MG63 (cell line): ENCODE measurements around the gene TRIM44. TPM values are rescaled to one million over a fixed set of nuclear protein-coding genes. Genes with fewer than 3 reads are reported as not detected.
"Not testable (repeated sequence)": the region's sequence is repeated elsewhere in the genome, so short reads cannot be mapped to it uniquely, and the experiment has no call there.

ENCODE experiments used
- DNase-seq: peaks from one replicate; pipeline ENCODE4 v3.0.0-alpha.2; 2020
- H3K27me3 ChIP-seq: fragments of 250-450 bp; sonication (Bioruptor Pico); 2 replicates; pipeline ENCODE4 v1.5.1; 2020; ENCODE audit warnings: mild to moderate bottlenecking, moderate library complexity
- H3K36me3 ChIP-seq: fragments of 250-450 bp; sonication (Bioruptor Pico); 2 replicates; pipeline ENCODE4 v1.5.1; 2020; ENCODE audit warnings: mild to moderate bottlenecking, moderate library complexity
- H3K4me3 ChIP-seq: fragments of 250-450 bp; sonication (Bioruptor Pico); 2 replicates; pipeline ENCODE4 v1.5.1; 2020; ENCODE audit warnings: mild to moderate bottlenecking, moderate library complexity
- H3K9me3 ChIP-seq: fragments of 250-450 bp; sonication (Bioruptor Pico); 2 replicates; pipeline ENCODE4 v1.5.1; 2020; ENCODE audit warnings: mild to moderate bottlenecking, moderate library complexity
- total RNA-seq: library from RNA; depleted of rRNA; stranded (reverse); fragments of >200 nt; shearing (Covaris generic); gene quantifications from 2 replicates; pipeline ENCODE4 v1.2.3, GENCODE V29; 2014; ENCODE audit warnings: low replicate concordance

Gene TRIM44
- total RNA-seq, 1 experiment from 2014 or later = 13.0 TPM

DNA sequence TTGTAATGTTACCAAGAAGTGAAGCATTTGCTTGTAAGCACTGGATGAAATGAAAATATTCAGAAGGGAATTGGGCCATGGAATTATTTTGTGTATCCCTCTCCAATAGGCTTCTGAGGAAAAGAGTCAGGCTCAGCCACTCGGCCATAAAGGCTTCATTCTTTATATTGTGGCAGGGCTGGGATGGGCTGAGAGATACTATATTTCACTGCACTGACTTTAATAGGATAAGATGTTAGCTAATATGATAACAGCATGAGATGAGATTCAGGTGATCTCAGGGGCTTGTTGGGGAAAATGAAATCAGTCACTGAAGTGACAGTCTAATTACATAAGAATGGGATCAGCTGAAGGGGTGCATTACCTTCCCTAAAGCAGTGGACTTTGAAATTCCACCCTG, 7.3 kb upstream of the TRIM44 start:
- DNase-seq = no peak
- H3K9me3 ChIP-seq = no peaks in the 10 kb centered on the region
- H3K4me3 ChIP-seq = no peak overlapping the region
- H3K27me3 ChIP-seq = no peaks in the 10 kb centered on the region
- H3K36me3 ChIP-seq = no peaks in the 10 kb centered on the region

DNA sequence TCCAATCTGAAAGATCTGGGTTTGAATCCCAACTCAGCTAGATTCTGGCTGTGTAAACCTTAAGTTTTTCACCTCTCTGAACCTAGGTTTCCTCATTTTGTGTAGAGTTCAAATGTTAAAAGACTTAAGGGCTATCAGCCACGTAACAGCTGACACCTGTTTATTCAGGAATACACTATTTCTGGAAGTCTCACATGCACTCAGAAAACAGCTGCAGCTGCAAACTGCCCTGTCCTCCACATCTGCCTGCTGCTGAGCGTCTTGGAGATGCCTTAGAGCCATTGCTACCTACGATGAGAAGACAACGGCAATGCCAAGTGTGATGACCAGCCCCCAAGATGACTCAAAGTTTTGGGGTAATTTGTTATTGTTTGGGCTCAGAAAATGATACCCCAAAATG, 6.7 kb upstream of the TRIM44 start:
- Histone ChIP-seq H3K4me3 (no peak overlapping the region), H3K9me3 (no peaks in the 10 kb centered on the region), H3K27me3 (no peaks in the 10 kb centered on the region), H3K36me3 (no peaks in the 10 kb centered on the region)
- no peak for DNase-seq

DNA sequence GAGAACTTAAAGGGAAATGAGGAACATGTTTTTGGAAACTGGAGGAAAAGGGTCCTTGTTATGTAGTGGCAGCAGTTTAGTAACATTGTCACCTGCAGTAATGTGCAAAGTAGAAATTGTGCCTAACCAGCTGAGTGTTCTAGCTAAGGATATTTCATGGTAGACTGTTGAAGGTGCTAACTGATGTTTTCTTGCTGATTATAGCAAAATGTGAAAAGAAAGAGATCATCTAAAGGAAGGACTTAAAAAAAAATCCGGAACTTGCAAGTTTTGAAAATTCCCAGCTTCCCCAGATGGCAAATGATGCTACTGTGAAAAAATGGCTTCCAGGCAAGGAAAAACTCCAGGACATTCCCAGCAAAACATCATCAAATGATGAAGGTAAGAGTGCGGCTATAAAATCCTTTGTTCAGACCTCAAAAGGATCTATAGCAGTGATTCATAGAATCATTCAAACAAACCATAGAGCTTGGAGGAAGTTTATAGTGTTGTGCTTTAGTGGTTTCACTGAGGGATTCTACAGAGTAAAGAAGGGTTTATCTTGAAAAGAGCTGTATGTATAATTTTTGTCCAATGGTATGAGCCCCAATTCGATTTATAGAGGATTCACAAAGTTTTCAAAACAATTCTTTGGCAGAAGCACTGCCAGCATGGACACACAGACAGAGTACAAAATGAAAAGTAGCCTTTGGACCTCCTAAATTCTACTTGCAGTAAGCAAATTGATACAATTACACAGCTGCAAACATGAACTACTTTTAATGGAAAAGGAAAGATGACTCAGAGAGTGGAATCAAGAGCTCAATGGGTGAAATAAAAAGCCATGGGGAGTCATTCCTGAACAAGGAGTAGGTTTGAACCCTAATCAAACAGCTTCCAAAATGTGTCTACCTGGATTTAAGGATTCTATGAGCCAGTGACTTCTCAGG, 4.3 kb upstream of the TRIM44 start:
- DNase-seq = no peak
- Histone ChIP-seq H3K27me3 (no peaks in the 10 kb centered on the region), H3K36me3 (peaks cover 2% of the 10 kb centered on the region; the same call in 1 of the 2 replicates), H3K4me3 (no peak overlapping the region), H3K9me3 (peaks cover under 1% of the 10 kb centered on the region; the same call in 1 of the 2 replicates)

DNA sequence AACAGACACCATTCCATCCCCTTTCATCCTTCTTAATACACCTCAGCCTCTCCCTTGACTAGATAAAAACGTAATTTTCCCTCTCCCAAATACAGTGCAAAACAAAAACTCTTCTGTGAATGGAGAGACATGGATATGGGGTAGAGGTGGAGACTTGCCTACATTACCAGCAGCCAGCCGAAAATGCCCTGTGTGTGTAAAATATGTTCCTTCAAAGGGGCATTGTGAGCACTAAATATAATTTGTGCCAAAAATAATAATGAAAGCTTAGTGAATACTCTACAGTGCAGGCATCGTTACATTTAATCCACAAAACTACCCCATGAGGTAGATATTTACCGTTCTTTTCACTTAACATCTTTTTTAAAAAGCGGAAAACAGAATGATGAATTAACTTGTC, 1.0 kb upstream of the TRIM44 start:
- Histone ChIP-seq H3K4me3 (peak overlapping the region; percentile 77), H3K36me3 (peaks cover 24% of the 10 kb centered on the region), H3K27me3 (no peaks in the 10 kb centered on the region), H3K9me3 (peaks cover 14% of the 10 kb centered on the region)
- DNase-seq = no peak

DNA sequence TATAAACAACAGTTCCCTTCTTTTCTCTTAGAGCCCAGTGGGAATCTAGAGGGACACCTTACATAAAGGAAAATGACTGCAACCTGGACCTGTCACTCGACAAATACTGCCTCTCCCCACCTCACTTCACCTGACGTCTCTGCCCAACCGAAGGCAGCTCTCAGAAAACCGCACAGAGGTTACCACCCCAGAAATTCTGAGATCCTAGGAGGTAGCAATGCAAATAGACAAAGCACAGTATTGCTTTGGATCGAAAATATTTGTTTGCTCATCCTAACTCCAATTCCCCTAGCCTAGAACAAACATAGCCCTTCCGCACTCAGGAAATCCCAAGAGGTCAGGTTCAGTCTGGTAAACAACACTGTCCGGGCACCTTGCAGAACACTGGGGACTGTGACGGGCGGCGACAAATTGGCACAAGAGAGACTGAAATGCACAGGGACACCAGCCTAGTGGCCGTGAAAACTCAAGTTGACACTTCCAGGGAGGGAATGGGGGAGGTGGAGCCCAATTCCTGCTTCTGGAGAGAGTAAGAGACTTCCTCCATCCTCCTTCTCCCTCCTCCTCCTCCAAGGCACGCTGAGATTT, 420 bp upstream of the TRIM44 start:
- Histone ChIP-seq H3K4me3 (peak overlapping the region; percentile 77), H3K9me3 (peaks cover 20% of the 10 kb centered on the region), H3K36me3 (peaks cover 29% of the 10 kb centered on the region), H3K27me3 (no peaks in the 10 kb centered on the region)
- no peak for DNase-seq

DNA sequence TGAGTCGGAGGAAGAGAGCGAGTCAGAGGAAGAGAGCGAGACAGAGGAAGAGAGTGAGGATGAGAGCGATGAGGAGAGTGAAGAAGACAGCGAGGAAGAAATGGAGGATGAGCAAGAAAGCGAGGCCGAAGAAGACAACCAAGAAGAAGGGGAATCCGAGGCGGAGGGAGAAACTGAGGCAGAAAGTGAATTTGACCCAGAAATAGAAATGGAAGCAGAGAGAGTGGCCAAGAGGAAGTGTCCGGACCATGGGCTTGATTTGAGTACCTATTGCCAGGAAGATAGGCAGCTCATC, 780 bp downstream of the TRIM44 start:
- H3K36me3 ChIP-seq = peaks cover 36% of the 10 kb centered on the region
- H3K9me3 ChIP-seq = peaks cover 21% of the 10 kb centered on the region
- peak overlapping the region; percentile 77 for H3K4me3 ChIP-seq
- no peak for DNase-seq
- no peaks in the 10 kb centered on the region for H3K27me3 ChIP-seq

DNA sequence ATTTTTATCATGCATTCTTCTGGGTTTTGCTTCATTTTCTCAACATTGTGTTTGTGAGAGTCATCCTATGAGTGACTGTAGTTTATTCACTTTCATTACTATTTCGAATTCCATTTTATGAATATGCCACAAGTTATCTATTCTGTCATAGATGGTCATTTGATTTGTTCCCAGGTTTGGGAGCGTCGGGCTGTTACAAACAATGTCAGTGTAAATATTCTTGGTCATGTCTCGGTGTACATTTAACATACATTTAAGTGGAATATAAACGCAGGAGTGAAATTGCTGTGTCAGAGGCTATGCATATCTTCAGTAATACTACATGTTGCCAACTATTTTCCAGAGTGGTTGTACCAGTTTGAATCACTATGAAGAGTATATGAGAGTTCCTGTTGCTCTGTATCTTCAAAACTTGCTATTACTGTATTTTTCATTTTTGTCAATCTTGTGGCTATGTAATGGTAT, 2.4 kb downstream of the TRIM44 start:
- Histone ChIP-seq H3K4me3 (no peak overlapping the region), H3K36me3 (peaks cover 42% of the 10 kb centered on the region), H3K9me3 (peaks cover 21% of the 10 kb centered on the region), H3K27me3 (no peaks in the 10 kb centered on the region)
- DNase-seq = no peak

DNA sequence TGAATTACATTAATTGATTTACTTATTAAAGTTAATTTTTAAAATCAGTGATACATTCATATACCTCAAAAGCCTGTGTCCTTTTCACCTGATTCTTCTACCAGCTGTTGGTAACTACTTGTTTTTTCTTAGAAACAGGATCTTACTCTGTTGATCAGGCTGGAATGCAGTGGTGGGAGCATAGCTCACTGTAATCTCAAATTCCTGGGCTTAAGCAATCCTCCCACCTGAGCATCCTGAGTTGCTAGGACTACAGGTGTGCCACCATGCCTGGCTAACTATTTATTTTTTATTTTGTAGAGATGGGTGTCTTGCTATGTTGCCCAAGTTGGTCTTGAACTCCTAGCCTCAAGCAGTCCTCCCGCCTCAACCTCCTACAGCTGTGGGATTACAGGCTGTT, 4.7 kb downstream of the TRIM44 start:
- Histone ChIP-seq H3K4me3 (no peak overlapping the region), H3K27me3 (no peaks in the 10 kb centered on the region), H3K9me3 (peaks cover 21% of the 10 kb centered on the region), H3K36me3 (peaks cover 42% of the 10 kb centered on the region)
- no peak for DNase-seq

DNA sequence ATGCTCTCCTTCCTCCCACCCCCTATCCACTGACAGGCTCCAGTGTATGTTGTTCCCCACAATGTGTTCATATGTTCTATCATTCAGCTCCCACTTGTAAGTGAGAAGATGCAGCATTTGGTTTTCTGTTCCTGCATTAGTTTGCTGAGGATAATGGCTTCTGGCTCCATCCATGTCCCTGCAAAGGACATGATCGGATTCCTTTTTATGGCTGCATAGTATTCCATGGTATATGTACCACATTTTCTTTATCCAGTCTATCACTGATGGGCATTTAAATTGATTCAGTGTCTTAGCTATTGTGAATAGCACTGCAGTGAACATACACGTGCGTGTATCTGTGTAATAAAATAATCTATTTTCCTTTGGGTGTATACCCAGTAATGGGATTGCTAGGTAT, 5.8 kb downstream of the TRIM44 start:
- not testable (repeated sequence) for H3K27me3 ChIP-seq, DNase-seq, H3K4me3 ChIP-seq
- H3K9me3 ChIP-seq = peaks cover 19% of the 10 kb centered on the region
- peaks cover 40% of the 10 kb centered on the region for H3K36me3 ChIP-seq

DNA sequence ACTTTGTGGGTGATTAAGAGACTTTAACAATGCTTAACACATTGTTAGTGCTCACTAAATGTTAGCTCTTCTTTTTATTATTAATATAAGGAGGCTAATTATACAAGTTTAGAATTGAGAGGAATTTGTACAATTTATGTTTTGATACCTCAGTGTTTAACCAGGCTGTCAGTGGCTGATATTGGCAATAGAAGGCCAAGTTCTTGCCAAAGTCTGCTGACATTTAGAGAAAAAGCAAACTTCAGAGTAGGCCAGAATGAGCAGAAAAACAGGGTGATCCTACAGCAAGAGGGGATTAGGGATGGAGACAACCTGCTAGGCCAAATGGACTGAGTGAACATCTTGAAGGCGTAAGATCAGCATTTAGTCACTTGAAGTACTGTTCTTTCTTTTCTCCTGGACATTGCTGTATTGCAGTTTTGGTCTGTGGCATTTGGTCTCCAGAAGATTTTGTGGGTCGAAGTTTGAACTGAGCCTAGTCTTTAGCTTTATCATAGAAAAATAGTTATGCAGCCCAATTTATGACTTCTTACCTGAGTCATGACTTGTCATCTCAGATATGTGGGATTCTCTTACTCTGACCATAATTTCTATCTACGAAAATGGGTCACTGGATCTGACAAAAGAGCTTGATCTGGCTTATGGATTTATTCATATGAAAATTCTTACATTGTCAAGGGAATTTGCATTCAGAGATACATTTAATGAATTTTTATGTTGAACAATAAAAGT, 9.0 kb downstream of the TRIM44 start:
- Histone ChIP-seq H3K27me3 (no peaks in the 10 kb centered on the region), H3K4me3 (no peak overlapping the region)

DNA sequence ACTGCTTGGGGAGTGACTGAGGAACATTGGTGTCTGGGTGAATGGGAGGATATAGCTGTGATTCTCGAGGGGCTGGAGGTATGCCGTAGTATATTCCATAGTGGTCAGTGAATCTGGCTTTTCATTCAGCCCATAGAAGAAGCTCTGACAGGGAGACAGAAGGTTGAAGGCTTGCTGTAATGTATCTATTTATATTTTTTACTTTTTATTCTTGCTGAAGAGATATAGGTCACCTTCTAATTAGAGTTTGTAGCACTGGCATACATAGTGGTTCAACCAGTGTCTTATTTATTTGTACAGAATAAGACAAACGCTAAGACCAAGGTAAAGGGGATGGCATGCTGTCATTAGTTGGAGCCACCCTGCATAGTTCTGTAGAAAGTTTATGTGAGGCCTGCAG, 10.0 kb downstream of the TRIM44 start:
- Histone ChIP-seq H3K27me3 (no peaks in the 10 kb centered on the region), H3K4me3 (no peak overlapping the region), H3K9me3 (no peaks in the 10 kb centered on the region; the same call in 1 of the 2 replicates), H3K36me3 (peaks cover 13% of the 10 kb centered on the region)
- no peak for DNase-seq

More for the DNA sequence above, 9.0 kb downstream of the TRIM44 start:
- Histone ChIP-seq H3K36me3 (peaks cover 18% of the 10 kb centered on the region), H3K9me3 (peaks cover 6% of the 10 kb centered on the region; the same call in 1 of the 2 replicates)
- DNase-seq = no peak

DNA sequence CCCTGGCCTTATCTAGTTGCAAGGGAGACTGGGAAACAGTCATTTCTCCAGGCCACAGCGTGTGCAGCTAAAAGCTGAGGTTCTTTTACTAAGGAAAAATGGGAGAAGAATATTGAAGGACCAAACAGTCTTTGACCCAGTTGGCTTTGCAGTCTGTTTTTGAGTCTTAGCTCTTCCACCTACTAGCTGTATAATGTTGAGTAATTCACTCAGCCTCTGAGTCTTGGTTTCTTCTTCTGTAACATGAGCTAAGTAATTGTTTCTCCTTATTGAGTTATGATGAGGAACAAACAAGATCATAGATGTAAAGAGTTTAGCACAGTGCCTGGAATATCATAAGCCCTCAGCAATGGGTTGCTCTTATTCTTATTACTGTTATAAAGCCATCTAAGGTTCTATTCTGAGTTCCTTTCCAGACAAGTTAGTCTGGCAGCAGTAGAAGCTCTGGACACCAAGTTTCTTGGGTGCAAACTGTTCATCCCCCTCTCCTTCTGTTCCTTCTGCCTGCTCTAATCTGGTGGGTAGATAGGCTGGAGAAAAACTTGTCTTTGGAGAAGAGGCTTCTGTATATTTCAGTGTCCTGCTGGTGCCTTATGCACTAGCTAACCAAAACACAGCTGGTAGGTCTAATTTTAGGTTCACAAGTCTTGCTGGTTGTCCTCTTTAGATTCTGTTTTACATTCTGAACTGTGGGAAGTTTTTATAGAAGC, 13.5 kb downstream of the TRIM44 start:
- DNase-seq = no peak
- H3K9me3 ChIP-seq = no peaks in the 10 kb centered on the region
- H3K36me3 ChIP-seq = peaks cover 6% of the 10 kb centered on the region
- no peaks in the 10 kb centered on the region for H3K27me3 ChIP-seq
- H3K4me3 ChIP-seq = no peak overlapping the region

DNA sequence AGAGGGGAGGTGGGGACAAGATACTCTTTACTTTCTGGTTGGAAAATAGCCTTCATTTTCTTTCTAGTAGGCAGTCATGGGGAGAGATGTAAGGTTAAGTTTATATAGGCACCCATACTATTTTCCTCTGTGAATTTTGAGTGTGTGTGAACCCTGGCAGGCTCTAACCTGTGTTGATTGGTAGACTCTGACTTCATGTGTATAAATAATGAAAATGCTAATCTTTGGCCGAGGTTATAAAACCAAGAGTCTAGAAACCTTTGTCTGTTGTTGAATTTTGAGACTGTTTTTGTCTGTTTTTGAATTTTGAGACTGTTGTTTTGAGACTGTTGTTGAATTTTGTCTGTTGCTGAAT, 14.0 kb downstream of the TRIM44 start:
- no peaks in the 10 kb centered on the region for H3K27me3 ChIP-seq
- no peaks in the 10 kb centered on the region for H3K9me3 ChIP-seq
- DNase-seq = no peak
- no peak overlapping the region for H3K4me3 ChIP-seq
- H3K36me3 ChIP-seq = peaks cover 8% of the 10 kb centered on the region

DNA sequence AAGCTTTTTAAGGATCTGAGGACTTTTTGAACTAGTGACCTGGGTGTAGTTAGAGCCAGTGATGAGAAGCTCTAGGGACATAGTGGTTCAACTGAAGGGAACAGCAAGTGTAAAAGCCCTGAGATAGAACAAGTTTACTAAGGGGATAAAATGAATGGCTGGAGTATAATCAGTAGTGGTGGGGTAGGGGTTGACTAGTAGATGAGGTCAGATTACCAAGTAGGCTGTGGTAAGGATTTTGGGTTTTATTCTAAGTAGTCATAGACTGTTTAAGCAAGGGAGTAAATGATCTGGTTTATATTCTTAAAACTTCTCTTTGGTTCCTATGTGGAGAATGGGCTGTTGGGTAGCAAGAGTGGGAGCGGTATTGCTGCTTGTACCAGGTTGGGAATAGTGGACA, 15.3 kb downstream of the TRIM44 start:
- Histone ChIP-seq H3K27me3 (no peaks in the 10 kb centered on the region), H3K36me3 (peaks cover 8% of the 10 kb centered on the region), H3K9me3 (no peaks in the 10 kb centered on the region), H3K4me3 (no peak overlapping the region)
- no peak for DNase-seq

DNA sequence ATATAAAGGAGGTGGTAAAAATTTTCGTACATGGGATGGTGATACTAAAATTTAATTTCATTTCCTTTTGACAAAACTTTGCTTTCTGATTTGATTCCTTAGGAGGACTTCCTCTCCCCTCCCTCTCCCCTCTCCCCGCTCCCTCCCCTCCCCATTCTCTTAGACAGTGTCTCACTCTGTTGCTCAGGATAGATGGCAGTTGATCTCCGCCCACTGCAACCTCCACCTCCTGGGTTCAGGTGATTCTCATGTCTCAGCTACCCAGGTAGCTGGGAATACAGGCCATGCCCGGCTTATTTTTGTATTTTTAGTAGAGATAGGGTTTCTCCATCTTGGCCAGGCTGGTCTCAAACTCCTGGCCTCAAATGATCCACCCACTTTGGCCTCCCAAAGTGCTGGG, 15.9 kb downstream of the TRIM44 start:
- no peaks in the 10 kb centered on the region for H3K27me3 ChIP-seq
- no peaks in the 10 kb centered on the region for H3K9me3 ChIP-seq
- H3K4me3 ChIP-seq = no peak overlapping the region
- no peak for DNase-seq
- peaks cover 8% of the 10 kb centered on the region for H3K36me3 ChIP-seq

DNA sequence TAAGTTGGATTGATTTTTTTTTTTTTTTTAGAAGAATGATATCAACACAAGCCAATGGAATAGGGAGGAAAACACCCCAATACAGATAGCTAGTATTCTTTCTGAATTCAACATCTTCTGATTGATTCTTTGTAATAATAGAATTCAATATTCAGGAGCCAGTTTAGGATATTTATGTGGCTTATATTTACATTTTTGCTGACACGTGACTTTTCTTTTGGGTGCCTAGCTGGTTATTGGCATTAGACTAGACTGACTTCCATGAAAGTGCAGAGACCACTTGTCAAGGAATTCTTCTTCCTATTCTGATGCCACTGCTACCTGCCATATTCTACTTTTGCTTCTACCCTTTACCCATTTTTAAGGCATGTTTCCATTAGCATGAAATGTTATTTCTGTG, 16.4 kb downstream of the TRIM44 start:
- no peaks in the 10 kb centered on the region for H3K27me3 ChIP-seq
- H3K4me3 ChIP-seq = no peak overlapping the region
- no peaks in the 10 kb centered on the region for H3K9me3 ChIP-seq
- H3K36me3 ChIP-seq = peaks cover 8% of the 10 kb centered on the region
- DNase-seq = no peak

DNA sequence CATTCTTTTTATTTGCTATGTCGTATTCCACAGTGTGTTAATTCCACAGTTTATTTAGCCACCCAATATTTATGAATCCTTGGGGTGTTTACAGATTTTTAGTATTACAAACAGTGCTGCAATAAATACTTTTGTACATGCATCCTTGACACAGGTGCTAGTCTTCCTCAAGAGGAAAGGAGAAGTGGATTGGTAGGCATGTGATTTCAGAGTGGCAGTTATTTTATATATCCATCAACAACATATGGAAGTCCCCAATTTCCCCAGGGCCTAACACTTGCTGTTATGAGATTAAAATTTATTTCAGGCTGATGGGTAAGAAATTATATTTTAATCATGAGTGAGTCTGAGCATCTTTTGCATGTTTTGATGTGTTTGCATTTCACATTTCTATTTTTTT, 17.9 kb downstream of the TRIM44 start:
- DNase-seq = no peak
- no peak overlapping the region for H3K4me3 ChIP-seq
- H3K9me3 ChIP-seq = no peaks in the 10 kb centered on the region
- peaks cover 12% of the 10 kb centered on the region for H3K36me3 ChIP-seq
- H3K27me3 ChIP-seq = no peaks in the 10 kb centered on the region
